K562 (cell line): ENCODE data around the gene DDAH1. TPM values are rescaled to one million over a fixed set of nuclear protein-coding genes. Genes with fewer than 3 reads are reported as not detected.

ENCODE experiments used
- BDP1 ChIP-seq: IDR thresholded peaks from 3 replicates; pipeline ENCODE4 v1.6.1; 2011; ENCODE audit not compliant: insufficient read length, insufficient read depth
- FOXM1 ChIP-seq, 2 experiments: fragments of 450-650 bp in 1 of 2; sonication (generic) in 1 of 2; formaldehyde crosslinking in 1 of 2; IDR thresholded peaks; 2 replicates each; pipeline versions ENCODE4 v1.6.1 to v1.9.0; 2017 to 2022; ENCODE audit warnings: low read depth in 2 of 2, mild to moderate bottlenecking in 2 of 2, missing genetic modification reagents in 1 of 2, moderate library complexity in 1 of 2
- FUS ChIP-seq: fragments of 200-400 bp; formaldehyde crosslinking; optimal IDR thresholded peaks from 2 replicates; pipeline ENCODE3; 2017; ENCODE audit warnings: low read depth, low read length
- HEY1 ChIP-seq: fragments of 250-450 bp; sonication (Bioruptor Pico); IDR thresholded peaks from 2 replicates; pipeline ENCODE4 v1.5.0; 2020; ENCODE audit warnings: mild to moderate bottlenecking, moderate library complexity, borderline replicate concordance
- HIVEP1 ChIP-seq: fragments of 250-450 bp; sonication (Bioruptor Pico); IDR thresholded peaks from 2 replicates; pipeline ENCODE4 v1.4.0; 2020; ENCODE audit warnings: mild to moderate bottlenecking
- MTF1 ChIP-seq: fragments of 250-450 bp; sonication (Bioruptor Pico); IDR thresholded peaks from 2 replicates; pipeline ENCODE4 v1.9.0; 2021; ENCODE audit warnings: moderate library complexity, mild to moderate bottlenecking, inconsistent platforms, borderline replicate concordance
- PHF21A ChIP-seq: fragments of 450-650 bp; IDR thresholded peaks from 2 replicates; pipeline ENCODE4 v1.6.1; 2017; ENCODE audit warnings: low read depth, borderline replicate concordance
- POLR2AphosphoS2 ChIP-seq: IDR thresholded peaks from 2 replicates; pipeline ENCODE4 v1.6.1; 2012; ENCODE audit warnings: low read length, improper control_type of control experiment
- RFX1 ChIP-seq: fragments of 450-650 bp; IDR thresholded peaks from 2 replicates; pipeline ENCODE4 v1.6.1; 2016; ENCODE audit warnings: mild to moderate bottlenecking, moderate library complexity
- SMARCE1 ChIP-seq: fragments of 450-650 bp; IDR thresholded peaks from 2 replicates; pipeline ENCODE4 v1.7.1; 2016; ENCODE audit warnings: mild to moderate bottlenecking
- TAF7 ChIP-seq: fragments of 450-650 bp; IDR thresholded peaks from 2 replicates; pipeline ENCODE4 v1.6.1; 2016; ENCODE audit warnings: missing genetic modification characterization, missing compliant biosample characterization
- THRAP3 ChIP-seq: fragments of 450-650 bp; IDR thresholded peaks from 2 replicates; pipeline ENCODE4 v1.6.1; 2016; ENCODE audit warnings: mild to moderate bottlenecking, inconsistent platforms, borderline replicate concordance
- ZBTB1 ChIP-seq: sonication (generic); formaldehyde crosslinking; IDR thresholded peaks from 2 replicates; pipeline ENCODE4 v1.8.1; 2023; ENCODE audit warnings: missing genetic modification reagents, low read depth, mild to moderate bottlenecking, borderline replicate concordance
- ZBTB17 ChIP-seq: fragments of 450-650 bp; formaldehyde crosslinking; IDR thresholded peaks from 2 replicates; pipeline ENCODE4 v1.4.0; 2020; ENCODE audit warnings: mild to moderate bottlenecking
- ZNF121 ChIP-seq: sonication (generic); formaldehyde crosslinking; conservative IDR thresholded peaks from 2 replicates; pipeline ENCODE4 v1.8.0; 2022; ENCODE audit warnings: missing genetic modification reagents
- ZNF165 ChIP-seq: fragments of 250-450 bp; sonication (Bioruptor Pico); IDR thresholded peaks from 2 replicates; pipeline ENCODE4 v1.4.0; 2020; ENCODE audit warnings: borderline replicate concordance
- ZNF197 ChIP-seq: fragments of 200-800 bp; sonication (Bioruptor generic); IDR thresholded peaks from 2 replicates; pipeline ENCODE4 v1.6.1; 2016; ENCODE audit warnings: low read depth, missing genetic modification characterization, missing compliant biosample characterization
- ZNF23 ChIP-seq: fragments of 250-450 bp; sonication (Bioruptor Pico); IDR thresholded peaks from 2 replicates; pipeline ENCODE4 v1.4.0; 2020; ENCODE audit warnings: mild to moderate bottlenecking
- ZNF551 ChIP-seq: fragments of 250-450 bp; sonication (Bioruptor Pico); IDR thresholded peaks from 2 replicates; pipeline ENCODE4 v1.5.0; 2021; ENCODE audit warnings: mild to moderate bottlenecking, moderate library complexity
- ZNF668 ChIP-seq: fragments of 250-450 bp; sonication (Bioruptor Pico); IDR thresholded peaks from 2 replicates; pipeline ENCODE4 v1.8.0; 2022; ENCODE audit warnings: mild to moderate bottlenecking, inconsistent platforms
- ZNF699 ChIP-seq: fragments of 250-450 bp; sonication (Bioruptor Pico); IDR thresholded peaks from 2 replicates; pipeline ENCODE4 v1.8.0; 2021; ENCODE audit warnings: mild to moderate bottlenecking, moderate library complexity; ENCODE audit not compliant: insufficient replicate concordance
- polyA plus RNA-seq, 8 experiments: library from polyadenylated mRNA; depleted of rRNA in 4 of 8; stranded (reverse) in 5 of 8; unstranded in 3 of 8; fragments of >200 nt; fragmentation: Nextera tagmentation in 2 of 8; fragmentation: Illumina TruSeq in 1 of 8; extraction: Ambion mirVana in 2 of 8; extraction: Trizol in 1 of 8; gene quantifications; 2 replicates each; pipeline versions ENCODE4 v1.2.1 to v1.2.3, GENCODE V29; 2011 to 2014; ENCODE audit warnings: inconsistent platforms in 1 of 8, missing spikeins in 1 of 8
- total RNA-seq, 7 experiments: library from RNA; depleted of rRNA in 6 of 7; stranded (reverse); fragments of >200 nt in 6 of 7; fragmentation: Illumina TruSeq in 2 of 7; extraction: Trizol in 2 of 7; gene quantifications; 2 replicates each; pipeline versions ENCODE4 v1.2.1 to v1.2.3, GENCODE V29; 2011 to 2021; ENCODE audit warnings: low replicate concordance in 1 of 7
- TF ChIP-seq, protein P1 (sequence below): sonication (generic); formaldehyde crosslinking; IDR thresholded peaks from 2 replicates; pipeline ENCODE4 v1.8.0; 2022; ENCODE audit warnings: mild to moderate bottlenecking, missing genetic modification reagents
- TF ChIP-seq, protein P2 (sequence below): fragments of 450-650 bp; IDR thresholded peaks from 2 replicates; pipeline ENCODE4 v1.6.1; 2017; ENCODE audit warnings: antibody characterized with exemption, mild to moderate bottlenecking
- TF ChIP-seq, protein P3 (sequence below): fragments of 250-450 bp; sonication (Bioruptor Pico); IDR thresholded peaks from 2 replicates; pipeline ENCODE4 v1.8.0; 2022; ENCODE audit warnings: moderate library complexity, mild to moderate bottlenecking, inconsistent platforms

Gene DDAH1
- total and polyA plus RNA-seq, 9 of the 15 experiments (the other 6 are each of a cell fraction or from before 2014, with no cell fraction given): 0.04 to 0.24 (median 0.10) TPM

DNA sequence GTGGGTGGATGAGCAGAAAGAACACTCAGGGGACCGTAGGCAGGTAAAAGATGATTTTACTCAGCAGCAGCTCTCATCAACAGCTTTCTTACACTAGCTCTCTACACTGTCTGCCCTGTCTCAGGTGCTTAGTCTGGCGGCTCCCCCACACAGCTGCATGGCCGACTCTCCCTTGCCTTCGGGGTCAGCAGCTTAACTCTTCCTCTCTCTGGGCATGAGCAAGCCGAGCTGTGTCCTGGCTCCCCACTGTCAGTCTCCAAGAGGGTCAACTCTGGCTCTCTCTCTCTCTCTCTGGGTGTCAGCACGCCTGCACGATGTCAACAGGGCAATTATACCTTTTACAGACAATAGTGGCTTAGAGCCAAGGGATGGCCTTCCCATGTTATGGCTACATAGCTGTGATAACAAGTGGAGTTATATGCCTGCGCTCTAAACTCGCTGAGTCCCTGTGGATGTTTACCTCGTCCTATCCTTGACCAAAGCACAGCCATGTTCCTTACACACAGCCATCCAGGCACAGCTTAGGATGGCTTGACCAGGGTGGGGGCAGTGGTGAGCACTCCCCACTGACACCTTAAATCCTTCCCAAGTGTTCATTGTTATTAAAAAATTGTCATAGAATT lies 185.4 kb downstream of the DDAH1 start (continued):
- peak; percentile 58; the same call in 1 of the 2 replicates for TF ChIP-seq TAF7 (tag)
- TF ChIP-seq HEY1 (CRISPR knock-in tag): no peak
- TF ChIP-seq ZBTB17: peak; percentile 80
- TF ChIP-seq ZNF23: no peak
- TF ChIP-seq THRAP3: no peak
- TF ChIP-seq ZBTB1 (CRISPR knock-in tag): no peak
- TF ChIP-seq, protein P1, sequence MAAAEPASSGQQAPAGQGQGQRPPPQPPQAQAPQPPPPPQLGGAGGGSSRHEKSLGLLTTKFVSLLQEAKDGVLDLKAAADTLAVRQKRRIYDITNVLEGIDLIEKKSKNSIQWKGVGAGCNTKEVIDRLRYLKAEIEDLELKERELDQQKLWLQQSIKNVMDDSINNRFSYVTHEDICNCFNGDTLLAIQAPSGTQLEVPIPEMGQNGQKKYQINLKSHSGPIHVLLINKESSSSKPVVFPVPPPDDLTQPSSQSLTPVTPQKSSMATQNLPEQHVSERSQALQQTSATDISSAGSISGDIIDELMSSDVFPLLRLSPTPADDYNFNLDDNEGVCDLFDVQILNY (CRISPR knock-in tag): no peak
- no peak for TF ChIP-seq MTF1
- no peak for TF ChIP-seq ZNF551
- TF ChIP-seq, protein P2, sequence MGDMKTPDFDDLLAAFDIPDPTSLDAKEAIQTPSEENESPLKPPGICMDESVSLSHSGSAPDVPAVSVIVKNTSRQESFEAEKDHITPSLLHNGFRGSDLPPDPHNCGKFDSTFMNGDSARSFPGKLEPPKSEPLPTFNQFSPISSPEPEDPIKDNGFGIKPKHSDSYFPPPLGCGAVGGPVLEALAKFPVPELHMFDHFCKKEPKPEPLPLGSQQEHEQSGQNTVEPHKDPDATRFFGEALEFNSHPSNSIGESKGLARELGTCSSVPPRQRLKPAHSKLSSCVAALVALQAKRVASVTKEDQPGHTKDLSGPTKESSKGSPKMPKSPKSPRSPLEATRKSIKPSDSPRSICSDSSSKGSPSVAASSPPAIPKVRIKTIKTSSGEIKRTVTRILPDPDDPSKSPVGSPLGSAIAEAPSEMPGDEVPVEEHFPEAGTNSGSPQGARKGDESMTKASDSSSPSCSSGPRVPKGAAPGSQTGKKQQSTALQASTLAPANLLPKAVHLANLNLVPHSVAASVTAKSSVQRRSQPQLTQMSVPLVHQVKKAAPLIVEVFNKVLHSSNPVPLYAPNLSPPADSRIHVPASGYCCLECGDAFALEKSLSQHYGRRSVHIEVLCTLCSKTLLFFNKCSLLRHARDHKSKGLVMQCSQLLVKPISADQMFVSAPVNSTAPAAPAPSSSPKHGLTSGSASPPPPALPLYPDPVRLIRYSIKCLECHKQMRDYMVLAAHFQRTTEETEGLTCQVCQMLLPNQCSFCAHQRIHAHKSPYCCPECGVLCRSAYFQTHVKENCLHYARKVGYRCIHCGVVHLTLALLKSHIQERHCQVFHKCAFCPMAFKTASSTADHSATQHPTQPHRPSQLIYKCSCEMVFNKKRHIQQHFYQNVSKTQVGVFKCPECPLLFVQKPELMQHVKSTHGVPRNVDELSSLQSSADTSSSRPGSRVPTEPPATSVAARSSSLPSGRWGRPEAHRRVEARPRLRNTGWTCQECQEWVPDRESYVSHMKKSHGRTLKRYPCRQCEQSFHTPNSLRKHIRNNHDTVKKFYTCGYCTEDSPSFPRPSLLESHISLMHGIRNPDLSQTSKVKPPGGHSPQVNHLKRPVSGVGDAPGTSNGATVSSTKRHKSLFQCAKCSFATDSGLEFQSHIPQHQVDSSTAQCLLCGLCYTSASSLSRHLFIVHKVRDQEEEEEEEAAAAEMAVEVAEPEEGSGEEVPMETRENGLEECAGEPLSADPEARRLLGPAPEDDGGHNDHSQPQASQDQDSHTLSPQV: peak; percentile 98
- TF ChIP-seq ZNF668 (CRISPR knock-in tag): peak; percentile 77; the same call in 1 of the 2 replicates
- TF ChIP-seq, protein P3, sequence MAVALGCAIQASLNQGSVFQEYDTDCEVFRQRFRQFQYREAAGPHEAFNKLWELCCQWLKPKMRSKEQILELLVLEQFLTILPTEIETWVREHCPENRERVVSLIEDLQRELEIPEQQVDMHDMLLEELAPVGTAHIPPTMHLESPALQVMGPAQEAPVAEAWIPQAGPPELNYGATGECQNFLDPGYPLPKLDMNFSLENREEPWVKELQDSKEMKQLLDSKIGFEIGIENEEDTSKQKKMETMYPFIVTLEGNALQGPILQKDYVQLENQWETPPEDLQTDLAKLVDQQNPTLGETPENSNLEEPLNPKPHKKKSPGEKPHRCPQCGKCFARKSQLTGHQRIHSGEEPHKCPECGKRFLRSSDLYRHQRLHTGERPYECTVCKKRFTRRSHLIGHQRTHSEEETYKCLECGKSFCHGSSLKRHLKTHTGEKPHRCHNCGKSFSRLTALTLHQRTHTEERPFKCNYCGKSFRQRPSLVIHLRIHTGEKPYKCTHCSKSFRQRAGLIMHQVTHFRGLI (CRISPR knock-in tag): peak; percentile 84
- TF ChIP-seq POLR2AphosphoS2: no peak
- no peak for TF ChIP-seq ZNF699 (CRISPR knock-in tag)
- TF ChIP-seq BDP1: no peak
- TF ChIP-seq PHF21A: no peak
- TF ChIP-seq ZNF197 (CRISPR knock-in tag): peak; percentile 68; the same call in 1 of the 2 replicates
- 0 out of 2 replicates have a peak, but pooled peaks have one; percentile 74 for TF ChIP-seq HIVEP1 (CRISPR knock-in tag)
- peak; percentile 92 for TF ChIP-seq ZNF165 (CRISPR knock-in tag)
- TF ChIP-seq ZNF121 (CRISPR knock-in tag): no peak
- TF ChIP-seq FUS: no peak
- no peak for TF ChIP-seq FOXM1 (IDR thresholded peaks at IDR 0.05; ENCODE audit: low read depth)
- no peak for TF ChIP-seq FOXM1 (CRISPR knock-in tag; IDR thresholded peaks at IDR 0.05; ENCODE audit: low read depth)
- no peak for TF ChIP-seq SMARCE1
- no peak for TF ChIP-seq RFX1
